Ishikawa (cell line): ENCODE results near the gene EPOP.

Experiments
- CEBPB ChIP-seq: IDR thresholded peaks from 2 replicates; pipeline ENCODE4 v1.6.1; 2012
- CREB1 ChIP-seq: IDR thresholded peaks from 2 replicates; pipeline ENCODE4 v1.6.1; 2012; ENCODE audit warnings: low read depth
- EGR1 ChIP-seq: IDR thresholded peaks from 2 replicates; pipeline ENCODE4 v1.6.1; 2012
- EP300 ChIP-seq: IDR thresholded peaks from 2 replicates; pipeline ENCODE4 v1.6.1; 2012; ENCODE audit warnings: borderline replicate concordance
- FOXM1 ChIP-seq: IDR thresholded peaks from 2 replicates; pipeline ENCODE4 v1.6.1; 2012; ENCODE audit warnings: low read depth, borderline replicate concordance
- NFIC ChIP-seq: IDR thresholded peaks from 2 replicates; pipeline ENCODE4 v1.6.1; 2012
- RAD21 ChIP-seq: IDR thresholded peaks from 2 replicates; pipeline ENCODE4 v1.6.1; 2012; ENCODE audit warnings: low read depth
- TAF1 ChIP-seq: IDR thresholded peaks from 2 replicates; pipeline ENCODE4 v1.6.1; 2012; ENCODE audit warnings: low read depth, mild to moderate bottlenecking
- TCF12 ChIP-seq: IDR thresholded peaks from 2 replicates; pipeline ENCODE4 v1.6.1; 2012; ENCODE audit warnings: low read depth
- TEAD4 ChIP-seq: IDR thresholded peaks from 2 replicates; pipeline ENCODE4 v1.6.1; 2012
- YY1 ChIP-seq: IDR thresholded peaks from 2 replicates; pipeline ENCODE4 v1.6.1; 2012; ENCODE audit warnings: low read depth
- ZBTB7A ChIP-seq: IDR thresholded peaks from 2 replicates; pipeline ENCODE4 v1.6.1; 2012; ENCODE audit warnings: low read depth
- TF ChIP-seq, protein P1 (sequence below): IDR thresholded peaks from 2 replicates; pipeline ENCODE4 v1.6.1; 2012
- TF ChIP-seq, protein P2 (sequence below): IDR thresholded peaks from 2 replicates; pipeline ENCODE4 v1.6.1; 2012
- TF ChIP-seq, protein P3 (sequence below): IDR thresholded peaks from 2 replicates; pipeline ENCODE4 v1.6.1; 2012; ENCODE audit warnings: low read depth, mild to moderate bottlenecking

EPOP gene

DNA sequence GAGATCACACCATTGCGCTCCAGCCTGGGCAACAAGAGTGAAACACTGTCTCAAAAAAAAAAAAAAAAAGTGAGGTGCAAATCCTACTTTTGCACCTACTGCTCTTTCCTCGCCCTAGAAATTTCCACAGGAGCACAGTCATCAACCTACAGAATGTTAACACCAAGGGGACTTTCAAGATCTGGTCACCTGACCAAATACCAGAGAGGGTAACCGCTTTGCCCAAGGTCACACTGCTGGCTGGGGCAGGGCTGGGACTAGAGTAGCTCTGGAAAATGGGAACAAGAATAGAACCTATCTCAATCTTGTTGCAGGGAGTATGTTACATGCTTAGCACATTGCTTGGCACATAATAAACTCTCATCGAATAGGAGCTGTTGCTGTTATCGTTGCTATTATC lies 24.0 kb upstream of the EPOP start:
- TF ChIP-seq FOXM1 (no peak), TEAD4 (no peak), CREB1 (no peak), EGR1 (no peak), EP300 (no peak), RAD21 (no peak), TCF12 (no peak), CEBPB (no peak), YY1 (no peak), TAF1 (no peak), ZBTB7A (no peak), NFIC (no peak)
- TF ChIP-seq, protein P1, sequence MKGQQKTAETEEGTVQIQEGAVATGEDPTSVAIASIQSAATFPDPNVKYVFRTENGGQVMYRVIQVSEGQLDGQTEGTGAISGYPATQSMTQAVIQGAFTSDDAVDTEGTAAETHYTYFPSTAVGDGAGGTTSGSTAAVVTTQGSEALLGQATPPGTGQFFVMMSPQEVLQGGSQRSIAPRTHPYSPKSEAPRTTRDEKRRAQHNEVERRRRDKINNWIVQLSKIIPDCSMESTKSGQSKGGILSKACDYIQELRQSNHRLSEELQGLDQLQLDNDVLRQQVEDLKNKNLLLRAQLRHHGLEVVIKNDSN: no peak
- TF ChIP-seq, protein P2, sequence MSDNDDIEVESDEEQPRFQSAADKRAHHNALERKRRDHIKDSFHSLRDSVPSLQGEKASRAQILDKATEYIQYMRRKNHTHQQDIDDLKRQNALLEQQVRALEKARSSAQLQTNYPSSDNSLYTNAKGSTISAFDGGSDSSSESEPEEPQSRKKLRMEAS: no peak
- TF ChIP-seq, protein P3, sequence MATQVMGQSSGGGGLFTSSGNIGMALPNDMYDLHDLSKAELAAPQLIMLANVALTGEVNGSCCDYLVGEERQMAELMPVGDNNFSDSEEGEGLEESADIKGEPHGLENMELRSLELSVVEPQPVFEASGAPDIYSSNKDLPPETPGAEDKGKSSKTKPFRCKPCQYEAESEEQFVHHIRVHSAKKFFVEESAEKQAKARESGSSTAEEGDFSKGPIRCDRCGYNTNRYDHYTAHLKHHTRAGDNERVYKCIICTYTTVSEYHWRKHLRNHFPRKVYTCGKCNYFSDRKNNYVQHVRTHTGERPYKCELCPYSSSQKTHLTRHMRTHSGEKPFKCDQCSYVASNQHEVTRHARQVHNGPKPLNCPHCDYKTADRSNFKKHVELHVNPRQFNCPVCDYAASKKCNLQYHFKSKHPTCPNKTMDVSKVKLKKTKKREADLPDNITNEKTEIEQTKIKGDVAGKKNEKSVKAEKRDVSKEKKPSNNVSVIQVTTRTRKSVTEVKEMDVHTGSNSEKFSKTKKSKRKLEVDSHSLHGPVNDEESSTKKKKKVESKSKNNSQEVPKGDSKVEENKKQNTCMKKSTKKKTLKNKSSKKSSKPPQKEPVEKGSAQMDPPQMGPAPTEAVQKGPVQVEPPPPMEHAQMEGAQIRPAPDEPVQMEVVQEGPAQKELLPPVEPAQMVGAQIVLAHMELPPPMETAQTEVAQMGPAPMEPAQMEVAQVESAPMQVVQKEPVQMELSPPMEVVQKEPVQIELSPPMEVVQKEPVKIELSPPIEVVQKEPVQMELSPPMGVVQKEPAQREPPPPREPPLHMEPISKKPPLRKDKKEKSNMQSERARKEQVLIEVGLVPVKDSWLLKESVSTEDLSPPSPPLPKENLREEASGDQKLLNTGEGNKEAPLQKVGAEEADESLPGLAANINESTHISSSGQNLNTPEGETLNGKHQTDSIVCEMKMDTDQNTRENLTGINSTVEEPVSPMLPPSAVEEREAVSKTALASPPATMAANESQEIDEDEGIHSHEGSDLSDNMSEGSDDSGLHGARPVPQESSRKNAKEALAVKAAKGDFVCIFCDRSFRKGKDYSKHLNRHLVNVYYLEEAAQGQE: no peak

DNA sequence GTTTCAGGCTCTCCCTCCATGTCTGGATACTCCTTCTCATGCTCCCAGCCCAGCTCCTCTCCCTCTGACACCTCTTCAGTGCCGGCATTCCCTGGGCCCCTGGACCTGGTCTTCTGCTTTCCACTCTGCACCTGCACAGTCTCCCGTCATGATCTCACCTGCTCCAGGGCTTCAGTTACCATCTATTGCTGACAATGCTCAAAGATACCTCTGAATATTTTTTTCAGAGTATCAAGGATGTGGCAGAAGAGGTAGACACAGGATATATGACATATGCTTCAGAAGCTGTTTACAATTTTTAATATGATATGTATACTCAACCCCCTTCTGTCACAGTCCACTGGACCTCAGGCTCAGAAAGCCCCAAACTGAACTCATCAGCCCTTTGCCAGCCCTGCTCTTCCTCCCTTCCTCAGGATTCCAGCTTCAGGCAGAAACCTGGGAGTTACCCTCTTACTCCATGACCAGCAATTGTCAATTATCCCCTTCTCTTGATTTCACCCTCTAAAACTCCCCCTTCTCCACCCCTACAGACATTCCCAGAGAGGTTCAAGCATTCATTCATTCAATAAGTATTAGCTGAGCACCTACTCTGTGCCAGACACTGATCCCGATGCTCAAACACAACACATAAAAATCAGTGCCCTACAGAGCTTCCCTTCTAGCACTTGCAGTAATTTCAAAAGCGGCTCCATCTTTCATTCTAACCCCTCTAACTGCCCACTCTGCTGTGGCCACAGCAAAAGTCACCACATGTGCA lies 22.5 kb upstream of the EPOP start:
- TF ChIP-seq CREB1 (no peak), ZBTB7A (no peak), TCF12 (no peak), NFIC (no peak)
- TF ChIP-seq, protein P2: no peak

DNA sequence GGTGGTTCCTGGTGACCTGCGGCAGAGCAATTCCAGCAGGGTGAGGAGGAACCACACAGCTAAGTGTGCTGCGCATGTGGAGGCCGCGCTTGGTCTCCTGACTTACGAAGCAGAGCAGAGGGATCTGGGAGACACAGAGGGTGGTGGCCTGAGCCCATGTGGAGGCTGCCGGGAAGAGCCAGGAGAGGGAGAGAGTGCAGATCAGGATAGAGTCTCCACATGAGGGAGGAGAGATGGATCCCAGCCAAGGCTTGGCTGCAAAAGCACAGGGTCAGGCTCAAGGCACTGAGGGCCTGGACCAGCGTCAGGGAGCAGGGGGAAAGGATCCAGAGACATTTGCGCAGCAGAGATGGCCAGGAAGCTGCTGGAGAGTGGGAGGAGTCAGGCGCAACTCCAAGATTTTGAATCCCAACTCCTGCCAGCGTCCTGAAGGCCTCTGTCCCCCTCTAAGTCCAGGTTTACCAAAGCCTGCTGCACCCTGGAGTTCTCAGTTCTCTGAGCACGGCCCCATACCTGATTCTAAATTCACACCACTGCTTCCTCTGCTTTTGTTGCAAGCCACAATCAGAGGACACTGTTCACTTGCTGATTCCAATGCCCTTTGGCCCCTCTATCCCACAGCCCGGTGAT lies 19.1 kb upstream of the EPOP start:
- TF ChIP-seq, protein P1: no peak
- TF ChIP-seq TEAD4 (no peak), NFIC (no peak), CREB1 (no peak), EP300 (no peak), TAF1 (no peak), TCF12 (no peak), FOXM1 (no peak), CEBPB (no peak), RAD21 (no peak), YY1 (no peak), ZBTB7A (no peak), EGR1 (no peak)
- TF ChIP-seq, protein P2: no peak
- TF ChIP-seq, protein P3: no peak

DNA sequence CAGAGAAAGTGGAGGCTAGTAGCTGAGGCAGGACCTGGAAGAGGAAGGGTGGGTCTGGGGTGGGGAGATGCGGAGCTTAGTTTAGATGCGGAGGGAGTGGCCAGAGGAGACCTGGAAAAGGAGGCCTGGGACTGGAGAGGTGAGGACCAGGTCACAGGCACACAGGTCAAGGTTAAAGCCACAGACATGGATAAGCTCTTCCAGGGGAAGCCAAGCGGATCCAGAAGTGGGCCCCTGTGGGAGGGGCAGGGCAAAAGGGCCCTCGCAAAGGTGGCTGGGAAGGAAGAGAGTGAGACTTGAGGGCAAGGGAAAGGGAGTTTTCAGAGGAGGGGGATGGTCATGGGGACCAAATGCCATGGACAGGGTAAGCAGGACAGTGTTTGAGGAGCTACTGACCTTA lies 16.4 kb upstream of the EPOP start:
- TF ChIP-seq, protein P2: no peak
- no peak for TF ChIP-seq CREB1
- TF ChIP-seq RAD21: no peak
- TF ChIP-seq ZBTB7A: no peak
- no peak for TF ChIP-seq EGR1
- TF ChIP-seq, protein P1: no peak
- TF ChIP-seq TEAD4: no peak
- no peak for TF ChIP-seq TCF12
- no peak for TF ChIP-seq FOXM1
- TF ChIP-seq NFIC: no peak
- no peak for TF ChIP-seq YY1
- no peak for TF ChIP-seq CEBPB
